Stimulated activated CD4-positive, alpha-beta T cell treated with anti-CD3 and anti-CD28 coated beads, Interleukin-15, amount 100 ng/mL, for 1 hour (primary cell): ENCODE measurements around the gene RANBP17.
"Not testable (repeated sequence)": the region's sequence is repeated elsewhere in the genome, so short reads cannot be mapped to it uniquely, and the experiment has no call there.

Source experiments
- DNase-seq, 2 donors: peaks; one replicate each; pipeline ENCODE4 v3.0.0-alpha.2; 2020; ENCODE audit warnings: low read depth in 1 of 2, low spot score in 1 of 2

RANBP17 gene

GRCh38 chr5:170937914-170938313 lies 76.1 kb downstream of the RANBP17 start:
- no peak for DNase-seq

- DNase-seq = no peak
Observed at GRCh38 chr5:170939178-170939577, 77.4 kb downstream of the RANBP17 start.

- no peak for DNase-seq
Observed at GRCh38 chr5:170941788-170942187, 80.0 kb downstream of the RANBP17 start.

DNA sequence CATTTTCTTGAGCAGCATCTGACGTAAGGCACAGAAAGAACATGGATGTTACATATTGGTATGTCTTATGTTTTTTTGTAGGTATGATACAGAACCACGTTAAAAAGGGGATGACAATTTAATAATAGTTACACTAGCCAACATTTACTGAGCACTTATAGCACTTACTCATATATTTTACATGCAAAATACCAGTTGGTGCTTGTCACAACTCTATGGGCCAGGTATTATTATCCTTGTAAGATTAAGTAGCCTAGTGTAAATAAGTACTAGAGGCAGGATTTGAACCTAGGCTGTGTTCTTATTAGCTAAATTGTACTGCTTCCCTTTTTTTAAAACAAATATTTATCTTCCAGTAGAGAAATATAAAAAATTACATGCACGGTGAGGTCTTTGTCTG lies 83.5 kb downstream of the RANBP17 start:
- DNase-seq = no peak

DNA sequence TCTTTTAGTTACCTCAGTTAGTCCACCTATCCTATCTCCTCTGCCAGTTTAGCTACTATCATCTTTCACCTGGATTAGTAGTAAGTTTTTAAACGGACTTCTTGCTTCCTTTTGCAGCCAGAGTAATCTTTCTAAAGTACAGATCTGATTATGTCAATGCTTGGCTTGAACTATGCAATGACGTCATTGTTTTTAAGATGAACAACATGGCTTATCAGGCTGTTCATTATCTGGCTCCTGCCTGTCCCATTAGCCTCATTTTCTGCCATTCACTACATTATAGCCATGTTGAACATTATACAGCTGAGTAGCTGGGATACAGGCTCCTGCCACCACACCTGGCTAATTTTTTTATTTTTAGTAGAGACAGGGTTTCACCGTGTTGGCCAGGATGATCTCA lies 98.7 kb downstream of the RANBP17 start:
- DNase-seq = no peak

DNA sequence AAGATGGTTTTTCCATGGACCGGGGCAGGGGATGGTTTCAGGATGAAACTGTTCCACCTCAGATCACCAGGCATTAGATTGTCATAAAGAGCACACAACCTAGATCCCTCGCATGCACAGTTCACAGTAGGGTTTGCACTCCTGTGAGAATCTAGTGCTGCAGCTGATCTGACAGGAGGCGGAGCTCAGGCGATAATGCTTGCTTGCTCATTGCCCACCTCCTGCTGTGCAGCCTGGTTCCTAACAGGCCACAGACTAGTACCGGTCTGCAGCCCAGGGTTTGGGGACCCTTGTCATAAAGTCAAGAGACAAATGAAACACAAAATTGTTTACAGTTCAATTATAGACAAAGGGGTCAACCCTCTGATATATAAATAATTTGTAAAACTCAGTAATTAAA lies 101.7 kb downstream of the RANBP17 start:
- DNase-seq = no peak

DNA sequence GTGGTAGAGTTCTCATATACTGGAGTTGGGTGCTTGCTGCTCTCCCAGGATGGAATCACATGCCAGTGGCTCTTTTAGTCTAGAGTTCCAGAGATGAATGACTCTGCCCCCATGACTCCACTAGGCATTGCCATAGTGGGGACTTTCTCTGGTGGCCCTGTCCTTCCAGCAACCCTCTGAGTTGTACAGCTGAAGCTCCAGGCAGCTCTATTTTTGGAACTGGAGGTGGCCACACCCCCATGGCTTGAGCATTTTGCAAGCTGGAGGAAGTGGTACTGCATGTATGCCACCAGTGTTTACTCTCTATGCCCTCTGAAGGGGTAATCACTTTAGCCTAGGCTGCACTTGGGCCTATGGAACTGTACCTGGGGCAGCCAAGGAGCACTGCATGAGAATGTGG lies 112.6 kb downstream of the RANBP17 start:
- no peak for DNase-seq

- not testable (repeated sequence) for DNase-seq
Observed at GRCh38 chr5:170980261-170980660, 118.4 kb downstream of the RANBP17 start.

GRCh38 chr5:170985486-170985885 lies 123.7 kb downstream of the RANBP17 start:
- no peak for DNase-seq

- DNase-seq = no peak
Observed at GRCh38 chr5:170986598-170986997, 124.8 kb downstream of the RANBP17 start.

- DNase-seq = no peak
Observed at GRCh38 chr5:170993476-170993875, 131.7 kb downstream of the RANBP17 start.

DNA sequence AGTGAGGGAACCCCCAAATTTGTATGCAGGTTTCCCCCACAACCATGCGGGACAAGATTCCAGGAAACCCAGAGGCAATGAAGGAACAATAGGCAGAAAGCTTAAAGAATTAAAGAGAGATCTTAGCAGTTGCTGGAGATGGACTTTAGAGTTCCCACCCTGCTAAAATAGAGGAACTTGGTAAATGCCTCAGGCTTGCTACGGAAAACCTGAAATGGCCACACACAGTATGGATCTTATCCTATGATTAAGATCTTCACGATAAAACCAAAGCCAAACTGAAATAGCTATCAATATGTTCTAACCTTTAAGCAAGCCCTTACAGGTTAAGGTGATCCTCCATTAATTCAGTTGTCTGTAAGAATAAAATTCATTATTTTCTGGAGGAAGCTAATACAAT lies 148.3 kb downstream of the RANBP17 start:
- no peak for DNase-seq

DNA sequence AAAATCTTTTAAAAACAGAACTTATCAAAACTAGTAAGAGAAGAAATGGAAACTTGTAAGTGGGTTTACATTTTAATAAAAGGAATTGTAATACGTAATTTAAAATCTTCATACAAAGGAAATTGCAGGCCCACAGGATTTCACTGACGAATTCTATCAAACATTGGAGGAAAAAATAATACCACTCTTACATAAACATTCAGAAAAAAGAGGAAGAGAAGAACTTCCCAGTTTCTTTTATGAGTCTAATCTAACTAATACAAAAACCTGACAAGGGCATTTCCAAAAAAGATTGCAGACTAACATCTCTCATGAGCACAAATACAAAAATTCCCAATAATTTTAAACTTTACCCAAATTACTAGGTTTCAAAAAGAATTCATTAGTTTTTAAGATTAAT lies 149.0 kb downstream of the RANBP17 start:
- DNase-seq = no peak

DNA sequence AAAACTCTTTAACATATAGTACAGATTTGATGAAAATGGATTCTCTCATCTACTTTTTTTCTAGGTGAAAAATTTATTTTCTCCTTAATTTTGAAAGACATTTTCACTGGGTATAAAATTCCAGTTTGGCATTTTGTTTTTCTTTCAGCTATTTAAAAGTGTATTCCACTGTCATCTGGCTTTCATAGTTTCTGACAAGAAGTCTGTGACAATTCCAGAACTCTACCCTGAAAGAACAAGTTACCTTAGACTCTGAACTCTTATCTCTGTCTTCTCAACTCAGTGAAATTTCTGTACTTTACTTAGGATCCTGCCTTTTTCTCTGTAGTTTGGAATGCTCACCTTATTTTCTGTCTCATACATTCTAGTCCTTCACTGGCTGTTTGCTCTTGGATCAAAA lies 161.7 kb downstream of the RANBP17 start:
- no peak for DNase-seq

DNA sequence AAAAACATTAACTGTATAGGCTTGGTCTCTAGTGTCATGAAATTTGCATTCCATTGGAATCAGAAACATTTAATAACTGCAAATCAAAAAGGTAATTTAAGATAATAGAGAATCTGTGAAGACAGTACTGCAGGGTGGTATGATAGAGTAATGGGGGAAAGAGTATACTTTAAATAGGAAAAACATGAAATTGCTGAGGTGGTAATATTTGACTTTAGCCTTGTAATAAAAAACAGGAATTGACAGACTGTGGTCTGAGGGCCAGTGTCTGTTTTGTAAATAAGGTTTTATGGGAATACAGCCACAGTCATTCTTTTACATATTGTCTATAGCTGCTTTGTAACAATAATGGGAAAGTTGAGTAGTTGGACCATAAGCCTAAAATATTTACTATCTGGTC lies 162.3 kb downstream of the RANBP17 start:
- DNase-seq = no peak

GRCh38 chr5:171029401-171029800 lies 167.6 kb downstream of the RANBP17 start:
- DNase-seq = no peak

GRCh38 chr5:171031977-171032376 lies 170.2 kb downstream of the RANBP17 start:
- no peak for DNase-seq

- DNase-seq = no peak
Observed at GRCh38 chr5:171032435-171032973, 170.7 kb downstream of the RANBP17 start.

DNA sequence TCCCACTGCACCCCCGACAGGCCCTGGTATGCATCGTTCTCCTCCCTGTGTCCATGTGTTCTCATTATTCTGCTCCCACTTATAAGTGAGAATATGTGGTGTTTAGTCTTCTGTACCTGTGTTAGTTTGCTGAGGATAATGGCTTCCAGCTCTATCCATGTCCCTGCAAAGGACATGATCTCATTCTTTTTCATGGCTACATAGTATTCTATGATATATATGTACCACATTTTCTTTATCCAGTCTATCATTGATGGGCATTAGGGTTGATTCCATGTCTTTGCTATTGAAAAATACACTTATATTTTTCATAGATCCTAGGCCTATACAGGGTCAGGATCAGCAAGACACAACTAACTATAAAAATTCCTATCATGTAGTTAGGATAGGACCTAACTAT lies 180.1 kb downstream of the RANBP17 start:
- not testable (repeated sequence) for DNase-seq

DNA sequence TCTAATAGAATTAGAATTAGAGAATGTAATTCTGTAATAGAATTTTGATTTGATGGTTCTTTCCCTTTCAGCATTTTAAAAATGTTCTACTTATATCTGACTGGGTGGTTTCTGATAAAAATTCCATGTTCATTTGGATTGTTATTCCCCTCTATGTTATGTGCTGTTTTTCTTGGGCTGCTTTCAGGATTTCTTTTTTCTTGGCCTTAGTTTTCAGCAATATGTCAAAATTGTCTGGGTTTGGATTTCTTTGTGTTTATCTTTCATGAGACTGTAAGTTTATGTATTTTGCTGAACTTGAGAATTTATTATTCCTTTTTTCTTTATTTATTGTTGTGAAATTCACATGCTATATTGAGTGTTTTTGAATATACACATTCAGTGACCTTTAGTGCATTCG lies 189.1 kb downstream of the RANBP17 start:
- no peak for DNase-seq

DNA sequence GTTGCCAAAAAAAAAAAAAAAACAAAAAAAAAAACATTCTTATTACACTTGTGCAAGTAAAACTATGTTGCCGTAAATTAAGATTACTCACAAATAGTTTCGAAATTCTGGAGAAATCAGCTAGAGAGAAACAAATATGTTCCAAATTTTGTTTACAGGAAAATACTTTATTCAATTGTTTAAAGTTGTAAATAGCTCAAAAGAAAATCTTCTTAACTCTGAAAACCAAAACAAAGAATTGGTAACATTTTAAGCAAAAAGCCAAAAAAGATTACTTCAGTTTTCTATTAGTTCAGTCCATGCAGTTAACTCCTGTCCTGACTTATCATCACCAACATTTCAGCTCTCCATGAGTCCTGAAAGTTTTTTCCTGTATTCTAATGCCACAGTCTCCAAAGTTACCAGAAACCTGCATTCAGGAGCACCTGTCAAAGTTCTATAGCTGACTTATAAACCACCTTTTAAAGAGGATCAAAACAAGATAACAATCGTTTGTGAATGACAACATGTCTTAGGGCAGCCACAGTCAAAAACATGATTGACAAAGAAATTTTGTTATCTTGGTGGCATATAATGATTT lies 194.1 kb downstream of the RANBP17 start:
- DNase-seq = no peak

GRCh38 chr5:171067540-171068130 lies 205.8 kb downstream of the RANBP17 start:
- DNase-seq = no peak

DNA sequence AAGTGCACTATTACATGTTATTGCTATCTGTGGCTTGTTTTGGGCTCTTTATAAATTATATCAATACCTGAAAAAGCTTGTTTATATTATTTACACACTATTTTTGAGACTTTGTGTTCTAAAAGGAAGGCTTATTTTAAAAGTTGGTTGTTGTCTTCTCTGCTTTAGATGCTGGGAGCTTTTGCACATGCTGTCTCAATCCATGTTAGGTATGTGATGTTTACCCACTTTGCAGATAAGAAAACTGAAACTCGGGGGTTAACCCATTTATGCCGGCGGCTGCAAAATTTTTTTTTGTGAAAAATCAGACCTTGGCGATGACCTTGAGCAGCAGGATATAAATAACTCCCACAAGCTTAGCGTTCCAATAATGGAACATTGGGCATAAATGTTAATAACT lies 212.9 kb downstream of the RANBP17 start:
- DNase-seq = no peak
